HepG2 (cell line): ENCODE data around the gene HSF2BP. TPM values are rescaled to one million over a fixed set of nuclear protein-coding genes. Genes with fewer than 3 reads are reported as not detected.

ENCODE experiments used
- ATF7 ChIP-seq, 2 experiments: fragments of 450-650 bp in 1 of 2; sonication (generic) in 1 of 2; formaldehyde crosslinking in 1 of 2; IDR thresholded peaks; 2 replicates each; pipeline versions ENCODE4 v1.4.0 to v1.6.1; 2016 to 2020; ENCODE audit warnings: antibody characterized with exemption in 1 of 2, mild to moderate bottlenecking in 1 of 2, missing genetic modification reagents in 1 of 2
- CHD4 ChIP-seq: fragments of 200-600 bp; sonication (generic); IDR thresholded peaks from 2 replicates; pipeline ENCODE4 v1.7.0; 2017; ENCODE audit warnings: mild to moderate bottlenecking, low read length, borderline replicate concordance
- DNMT1 ChIP-seq: sonication (generic); formaldehyde crosslinking; IDR thresholded peaks from 2 replicates; pipeline ENCODE4 v1.5.1; 2020; ENCODE audit warnings: mild to moderate bottlenecking, missing genetic modification reagents
- FOXK2 ChIP-seq: fragments of 450-650 bp; IDR thresholded peaks from 2 replicates; pipeline ENCODE4 v1.6.1; 2016
- HDAC2 ChIP-seq: sonication (generic); formaldehyde crosslinking; IDR thresholded peaks from 2 replicates; pipeline ENCODE4 v1.4.0; 2020; ENCODE audit warnings: missing genetic modification reagents
- HIVEP1 ChIP-seq: sonication (generic); formaldehyde crosslinking; IDR thresholded peaks from 2 replicates; pipeline ENCODE4 v1.4.0; 2020; ENCODE audit warnings: mild to moderate bottlenecking, missing genetic modification reagents
- IKZF4 ChIP-seq: sonication (generic); formaldehyde crosslinking; IDR thresholded peaks from 2 replicates; pipeline ENCODE4 v1.5.1; 2020; ENCODE audit warnings: borderline replicate concordance, mild to moderate bottlenecking, low read depth, missing genetic modification reagents; ENCODE audit errors: not compliant biosample characterization
- MEF2D ChIP-seq: sonication (generic); formaldehyde crosslinking; IDR thresholded peaks from 2 replicates; pipeline ENCODE4 v1.5.1; 2020; ENCODE audit warnings: mild to moderate bottlenecking, missing genetic modification reagents
- NFE2 ChIP-seq: sonication (generic); formaldehyde crosslinking; IDR thresholded peaks from 2 replicates; pipeline ENCODE4 v1.4.0; 2020; ENCODE audit warnings: missing genetic modification reagents
- NRL ChIP-seq: sonication (generic); formaldehyde crosslinking; IDR thresholded peaks from 2 replicates; pipeline ENCODE4 v1.5.0; 2020; ENCODE audit warnings: missing genetic modification reagents, mild to moderate bottlenecking, moderate library complexity, borderline replicate concordance
- PCBP1 ChIP-seq: fragments of 200-400 bp; formaldehyde crosslinking; IDR thresholded peaks from 2 replicates; pipeline ENCODE4 v1.6.1; 2017; ENCODE audit warnings: mild to moderate bottlenecking, low read depth, low read length, borderline replicate concordance
- RXRB ChIP-seq: IDR thresholded peaks from 2 replicates; pipeline ENCODE4 v1.6.1; 2016; ENCODE audit warnings: borderline replicate concordance, missing genetic modification reagents, missing compliant biosample characterization
- SMARCC2 ChIP-seq: fragments of 450-650 bp; IDR thresholded peaks from 2 replicates; pipeline ENCODE4 v1.6.1; 2017; ENCODE audit warnings: antibody characterized with exemption, mild to moderate bottlenecking
- TBL1XR1 ChIP-seq: fragments of 150-350 bp; IDR thresholded peaks from 2 replicates; pipeline ENCODE4 v1.6.1; 2014; ENCODE audit warnings: borderline replicate concordance, low read length; ENCODE audit not compliant: partially characterized antibody
- TEAD3 ChIP-seq: optimal IDR thresholded peaks from 2 replicates; pipeline ENCODE3; 2016; ENCODE audit warnings: borderline replicate concordance
- ZBTB38 ChIP-seq: sonication (generic); formaldehyde crosslinking; IDR thresholded peaks from 2 replicates; pipeline ENCODE4 v1.5.1; 2020; ENCODE audit warnings: mild to moderate bottlenecking, missing genetic modification reagents
- ZC3H4 ChIP-seq: sonication (generic); formaldehyde crosslinking; IDR thresholded peaks from 2 replicates; pipeline ENCODE4 v1.4.0; 2020; ENCODE audit warnings: missing genetic modification reagents, borderline replicate concordance
- ZFP36L2 ChIP-seq: sonication (generic); formaldehyde crosslinking; IDR thresholded peaks from 2 replicates; pipeline ENCODE4 v1.4.0; 2020; ENCODE audit warnings: missing genetic modification reagents
- ZNF138 ChIP-seq: sonication (generic); formaldehyde crosslinking; IDR thresholded peaks from 2 replicates; pipeline ENCODE4 v1.5.0; 2020; ENCODE audit warnings: mild to moderate bottlenecking, low read depth, missing genetic modification reagents
- ZNF230 ChIP-seq: sonication (generic); formaldehyde crosslinking; IDR thresholded peaks from 2 replicates; pipeline ENCODE4 v1.4.0; 2020; ENCODE audit warnings: mild to moderate bottlenecking, missing genetic modification reagents
- ZNF552 ChIP-seq: sonication (generic); formaldehyde crosslinking; IDR thresholded peaks from 2 replicates; pipeline ENCODE4 v1.9.0; 2022; ENCODE audit warnings: missing genetic modification reagents, mild to moderate bottlenecking, borderline replicate concordance
- ZNF570 ChIP-seq: sonication (generic); formaldehyde crosslinking; IDR thresholded peaks from 2 replicates; pipeline ENCODE4 v1.4.0; 2020; ENCODE audit warnings: mild to moderate bottlenecking, missing genetic modification reagents, borderline replicate concordance
- ZNF75D ChIP-seq: sonication (generic); formaldehyde crosslinking; IDR thresholded peaks from 2 replicates; pipeline ENCODE4 v1.8.1; 2023; ENCODE audit warnings: missing genetic modification reagents, mild to moderate bottlenecking, borderline replicate concordance
- ZSCAN29 ChIP-seq: sonication (generic); formaldehyde crosslinking; conservative IDR thresholded peaks from 2 replicates; pipeline ENCODE4 v1.4.0; 2020; ENCODE audit warnings: mild to moderate bottlenecking, missing genetic modification reagents
- polyA plus RNA-seq, 8 experiments: library from polyadenylated mRNA; depleted of rRNA in 3 of 8; stranded (reverse) in 7 of 8; unstranded in 1 of 8; fragments of >200 nt; fragmentation: Illumina TruSeq in 4 of 8; extraction: Trizol in 4 of 8; gene quantifications; 2 replicates each; pipeline versions ENCODE4 v1.2.1 to v1.2.3, GENCODE V29; 2011 to 2016; ENCODE audit warnings: low read depth in 4 of 8, missing spikeins in 1 of 8, mixed read lengths in 1 of 8; ENCODE audit not compliant: insufficient read depth in 1 of 8
- total RNA-seq, 5 experiments: library from RNA; depleted of rRNA; stranded (reverse); fragments of >200 nt; fragmentation: Illumina TruSeq; extraction: Trizol; gene quantifications; 2 replicates each; pipeline ENCODE4 v1.2.3, GENCODE V29; 2016; ENCODE audit warnings: low read depth in 1 of 5
- TF ChIP-seq, protein P1 (sequence below): sonication (generic); formaldehyde crosslinking; conservative IDR thresholded peaks from 2 replicates; pipeline ENCODE4 v1.8.0; 2022; ENCODE audit warnings: low read depth, missing genetic modification reagents
- TF ChIP-seq, protein P2 (sequence below): sonication (generic); formaldehyde crosslinking; IDR thresholded peaks from 2 replicates; pipeline ENCODE4 v1.5.0; 2020; ENCODE audit warnings: mild to moderate bottlenecking, missing genetic modification reagents

HSF2BP gene
- total and polyA plus RNA-seq, 2 of the 13 experiments (the other 11 are each of a cell fraction or from before 2014, with no cell fraction given), result 0.67 to 2.2 TPM

DNA sequence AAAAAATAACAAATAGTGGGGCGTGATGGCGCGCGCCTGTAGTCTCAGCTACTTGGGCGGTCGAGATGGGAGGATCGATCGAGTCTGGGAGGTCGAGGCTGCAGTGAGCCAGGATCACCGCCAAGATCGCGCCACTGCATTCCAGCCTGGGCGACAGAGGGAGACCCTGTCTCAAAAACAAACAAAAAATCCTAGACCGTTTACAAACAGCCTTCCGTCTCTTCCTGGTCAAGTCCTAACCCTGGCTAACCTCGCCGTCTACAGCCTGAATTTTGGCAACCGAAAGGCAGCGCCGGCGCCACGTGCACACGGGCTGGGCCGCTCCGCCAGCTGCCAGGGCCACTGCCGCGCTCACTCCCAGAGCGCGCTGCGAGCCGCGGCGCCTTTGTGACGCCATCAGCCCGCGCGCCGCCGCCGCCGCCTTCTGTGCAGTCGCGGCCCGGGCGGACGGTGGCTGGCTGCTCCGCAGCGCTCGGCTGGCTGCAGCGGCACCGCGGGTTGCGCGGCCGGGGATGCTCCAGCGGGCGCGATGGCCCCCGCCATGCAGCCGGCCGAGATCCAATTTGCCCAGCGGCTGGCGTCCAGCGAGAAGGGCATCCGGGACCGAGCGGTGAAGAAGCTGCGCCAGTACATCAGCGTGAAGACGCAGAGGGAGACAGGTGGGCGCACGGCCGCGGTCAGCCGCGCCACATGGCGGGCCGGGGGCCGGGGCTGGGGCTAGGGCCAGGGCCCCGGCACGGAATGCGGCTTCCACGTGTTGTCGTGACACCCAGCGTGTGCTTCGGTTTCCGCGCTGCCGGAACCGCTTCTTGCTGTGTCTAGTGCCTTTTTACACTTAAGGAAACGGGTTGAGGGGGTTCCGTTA lies at the start of gene HSF2BP, which contains the start of gene RRP1B (continued):
- TF ChIP-seq IKZF4, result peak; percentile 68
- TF ChIP-seq ZNF230 (CRISPR knock-in tag), result no peak; the same call in 1 of the 2 replicates
- no peak for TF ChIP-seq PCBP1
- peak; percentile 51; the same call in 1 of the 2 replicates for TF ChIP-seq HIVEP1 (CRISPR knock-in tag)
- TF ChIP-seq ZNF552 (CRISPR knock-in tag), result peak; percentile 46; the same call in 1 of the 2 replicates
- TF ChIP-seq NFE2, result no peak
- no peak for TF ChIP-seq ZSCAN29 (CRISPR knock-in tag)
- TF ChIP-seq MEF2D, result no peak
- TF ChIP-seq SMARCC2, result no peak
- TF ChIP-seq CHD4, result no peak
- no peak for TF ChIP-seq ZFP36L2 (CRISPR knock-in tag)
- no peak for TF ChIP-seq FOXK2
- no peak; the same call in 1 of the 2 replicates for TF ChIP-seq RXRB
- TF ChIP-seq ZC3H4 (CRISPR knock-in tag), result no peak
- TF ChIP-seq ZNF570 (CRISPR knock-in tag), result peak; percentile 78; the same call in 1 of the 2 replicates
- peak; percentile 80 for TF ChIP-seq TEAD3 (CRISPR knock-in tag)
- TF ChIP-seq NRL (CRISPR knock-in tag), result peak; percentile 67; the same call in 1 of the 2 replicates
- peak; percentile 81; the same call in 1 of the 2 replicates for TF ChIP-seq DNMT1 (CRISPR knock-in tag)
- no peak for TF ChIP-seq ZNF75D
- TF ChIP-seq ZNF138 (CRISPR knock-in tag), result peak; percentile 98
- TF ChIP-seq TBL1XR1, result no peak
- TF ChIP-seq, protein P1, sequence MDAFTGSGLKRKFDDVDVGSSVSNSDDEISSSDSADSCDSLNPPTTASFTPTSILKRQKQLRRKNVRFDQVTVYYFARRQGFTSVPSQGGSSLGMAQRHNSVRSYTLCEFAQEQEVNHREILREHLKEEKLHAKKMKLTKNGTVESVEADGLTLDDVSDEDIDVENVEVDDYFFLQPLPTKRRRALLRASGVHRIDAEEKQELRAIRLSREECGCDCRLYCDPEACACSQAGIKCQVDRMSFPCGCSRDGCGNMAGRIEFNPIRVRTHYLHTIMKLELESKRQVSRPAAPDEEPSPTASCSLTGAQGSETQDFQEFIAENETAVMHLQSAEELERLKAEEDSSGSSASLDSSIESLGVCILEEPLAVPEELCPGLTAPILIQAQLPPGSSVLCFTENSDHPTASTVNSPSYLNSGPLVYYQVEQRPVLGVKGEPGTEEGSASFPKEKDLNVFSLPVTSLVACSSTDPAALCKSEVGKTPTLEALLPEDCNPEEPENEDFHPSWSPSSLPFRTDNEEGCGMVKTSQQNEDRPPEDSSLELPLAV, result peak; percentile 95
- peak; percentile 68; the same call in 1 of the 2 replicates for TF ChIP-seq HDAC2 (CRISPR knock-in tag)
- TF ChIP-seq ZBTB38, result peak; percentile 98
- TF ChIP-seq ATF7 (IDR thresholded peaks at IDR 0.05), result no peak
- no peak for TF ChIP-seq ATF7 (CRISPR knock-in tag; IDR thresholded peaks at IDR 0.05)
- TF ChIP-seq, protein P2, sequence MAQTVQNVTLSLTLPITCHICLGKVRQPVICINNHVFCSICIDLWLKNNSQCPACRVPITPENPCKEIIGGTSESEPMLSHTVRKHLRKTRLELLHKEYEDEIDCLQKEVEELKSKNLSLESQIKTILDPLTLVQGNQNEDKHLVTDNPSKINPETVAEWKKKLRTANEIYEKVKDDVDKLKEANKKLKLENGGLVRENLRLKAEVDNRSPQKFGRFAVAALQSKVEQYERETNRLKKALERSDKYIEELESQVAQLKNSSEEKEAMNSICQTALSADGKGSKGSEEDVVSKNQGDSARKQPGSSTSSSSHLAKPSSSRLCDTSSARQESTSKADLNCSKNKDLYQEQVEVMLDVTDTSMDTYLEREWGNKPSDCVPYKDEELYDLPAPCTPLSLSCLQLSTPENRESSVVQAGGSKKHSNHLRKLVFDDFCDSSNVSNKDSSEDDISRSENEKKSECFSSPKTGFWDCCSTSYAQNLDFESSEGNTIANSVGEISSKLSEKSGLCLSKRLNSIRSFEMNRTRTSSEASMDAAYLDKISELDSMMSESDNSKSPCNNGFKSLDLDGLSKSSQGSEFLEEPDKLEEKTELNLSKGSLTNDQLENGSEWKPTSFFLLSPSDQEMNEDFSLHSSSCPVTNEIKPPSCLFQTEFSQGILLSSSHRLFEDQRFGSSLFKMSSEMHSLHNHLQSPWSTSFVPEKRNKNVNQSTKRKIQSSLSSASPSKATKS (CRISPR knock-in tag), result no peak
